PC-3 (cell line): Measurements from ENCODE around the gene SMARCAL1.

ENCODE experiments used
- EZH2 ChIP-seq: fragments of 300-600 bp; sonication (generic); IDR thresholded peaks from one replicate; pipeline ENCODE4 v1.6.1; 2017; ENCODE audit warnings: antibody characterized with exemption, mild to moderate bottlenecking, low read length; ENCODE audit not compliant: unreplicated experiment
- EZH2phosphoT487 ChIP-seq: fragments of 300-600 bp; sonication (generic); IDR thresholded peaks from 2 replicates; pipeline ENCODE4 v1.6.1; 2018; ENCODE audit warnings: mild to moderate bottlenecking, antibody characterized with exemption, low read length, borderline replicate concordance
- TF ChIP-seq, protein P1 (sequence below): fragments of 300-600 bp; sonication (generic); conservative IDR thresholded peaks from 2 replicates; pipeline ENCODE4 v1.5.1; 2017; ENCODE audit warnings: antibody characterized with exemption, low read depth, mild to moderate bottlenecking, low read length

DNA sequence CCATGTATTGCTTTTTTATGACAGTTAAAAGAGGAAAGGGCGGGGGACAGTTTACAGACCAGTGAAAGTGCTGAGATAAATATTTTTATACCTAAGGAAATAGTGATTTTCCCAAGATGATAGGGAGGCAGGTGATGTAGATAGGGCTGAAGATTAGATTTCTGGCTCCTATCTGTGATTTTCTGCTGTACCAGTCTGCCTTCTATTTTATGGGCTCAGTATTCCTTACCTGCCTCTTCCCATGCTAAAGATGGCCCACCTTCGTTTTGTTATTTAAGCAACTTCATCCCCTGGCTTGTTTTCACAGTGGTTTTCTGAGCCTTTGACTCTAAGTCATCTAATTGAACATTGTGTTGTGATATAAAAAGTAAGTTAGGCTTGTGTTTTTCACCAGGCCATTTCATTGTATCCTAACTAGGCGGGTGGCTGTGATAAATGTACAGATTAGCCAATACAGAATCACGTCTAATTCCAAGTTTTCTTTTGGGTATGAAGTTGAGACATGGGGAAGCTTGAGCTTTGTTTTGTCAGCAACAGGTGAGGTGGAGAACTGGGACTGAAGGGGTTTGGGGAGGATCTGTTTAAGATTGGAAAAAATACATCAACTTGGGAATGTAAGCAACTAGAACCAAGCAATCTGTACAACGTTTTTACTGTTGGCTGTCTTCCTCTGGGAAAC is 91.6 kb downstream of the SMARCAL1 start:
- no peak for TF ChIP-seq EZH2
- TF ChIP-seq, protein P1, sequence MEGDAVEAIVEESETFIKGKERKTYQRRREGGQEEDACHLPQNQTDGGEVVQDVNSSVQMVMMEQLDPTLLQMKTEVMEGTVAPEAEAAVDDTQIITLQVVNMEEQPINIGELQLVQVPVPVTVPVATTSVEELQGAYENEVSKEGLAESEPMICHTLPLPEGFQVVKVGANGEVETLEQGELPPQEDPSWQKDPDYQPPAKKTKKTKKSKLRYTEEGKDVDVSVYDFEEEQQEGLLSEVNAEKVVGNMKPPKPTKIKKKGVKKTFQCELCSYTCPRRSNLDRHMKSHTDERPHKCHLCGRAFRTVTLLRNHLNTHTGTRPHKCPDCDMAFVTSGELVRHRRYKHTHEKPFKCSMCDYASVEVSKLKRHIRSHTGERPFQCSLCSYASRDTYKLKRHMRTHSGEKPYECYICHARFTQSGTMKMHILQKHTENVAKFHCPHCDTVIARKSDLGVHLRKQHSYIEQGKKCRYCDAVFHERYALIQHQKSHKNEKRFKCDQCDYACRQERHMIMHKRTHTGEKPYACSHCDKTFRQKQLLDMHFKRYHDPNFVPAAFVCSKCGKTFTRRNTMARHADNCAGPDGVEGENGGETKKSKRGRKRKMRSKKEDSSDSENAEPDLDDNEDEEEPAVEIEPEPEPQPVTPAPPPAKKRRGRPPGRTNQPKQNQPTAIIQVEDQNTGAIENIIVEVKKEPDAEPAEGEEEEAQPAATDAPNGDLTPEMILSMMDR: no peak
- no peak for TF ChIP-seq EZH2phosphoT487
